ENCODE measurements around the gene MEOX2.

DNA sequence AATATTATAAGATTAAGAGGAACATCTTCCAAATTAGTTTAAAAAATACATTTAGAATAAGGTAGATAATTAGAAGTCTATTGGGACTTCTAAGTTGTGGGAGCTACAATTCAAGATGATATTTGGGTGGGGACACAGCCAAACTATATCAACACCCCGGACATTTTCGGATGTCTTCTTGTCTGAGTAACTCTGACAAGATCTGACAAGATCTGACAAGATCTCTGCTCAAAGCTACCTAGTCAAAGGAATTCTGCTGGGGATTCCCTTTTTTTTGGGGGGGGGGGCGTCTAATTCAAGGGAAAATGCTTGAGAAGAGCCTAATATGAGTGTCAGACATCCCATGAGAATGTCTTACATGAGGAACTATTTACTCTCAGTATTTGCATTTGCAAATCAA, 119.4 kb downstream of the MEOX2 start:
- TF ChIP-seq EZH2 (IDR thresholded peaks at IDR 0.05; ENCODE audit: low read length), result no peak
- TF ChIP-seq CTCF (optimal IDR thresholded peaks at IDR 0.05 in 1 of 3, IDR thresholded peaks at IDR 0.05 in 1 of 3, conservative IDR thresholded peaks at IDR 0.05 in 1 of 3; ENCODE audit: extremely low read depth in 1 of 3, insufficient read depth in 2 of 3, low read length in 3 of 3), result no peak
